Esophagus squamous epithelium (tissue), 5 donors: ENCODE measurements around the gene CYREN. TPM values are rescaled to one million over a fixed set of nuclear protein-coding genes. Genes with fewer than 3 reads are reported as not detected.
A peak's percentile ranks its signal among the peaks of the same experiment; 100 is the strongest.

Experiments
- DNase-seq: peaks from one replicate; lab custom pipeline; 2025; lab: John Stamatoyannopoulos, UW
- H3K27ac ChIP-seq, 4 donors: fragments of 200-600 bp; sonication (generic); one replicate each; pipeline ENCODE4 v1.5.1; 2016 to 2019; ENCODE audit warnings: mild to moderate bottlenecking in 1 of 4
- H3K27me3 ChIP-seq, 4 donors: fragments of 200-600 bp; sonication (generic); 1 replicate in 3 of 4; 2 replicates in 1 of 4; pipeline versions ENCODE4 v1.5.1 to v1.6.0; 2017 to 2021; ENCODE audit warnings: antibody characterized with exemption in 1 of 4
- H3K36me3 ChIP-seq, 3 donors: fragments of 200-600 bp; sonication (generic); one replicate each; pipeline ENCODE4 v1.5.1; 2016 to 2019
- H3K4me1 ChIP-seq, 3 donors: fragments of 200-600 bp; sonication (generic); one replicate each; pipeline ENCODE4 v1.5.1; 2017 to 2019
- H3K4me3 ChIP-seq, 4 donors: fragments of 200-600 bp; sonication (generic); 1 replicate in 3 of 4; 2 replicates in 1 of 4; pipeline ENCODE4 v1.5.1; 2016 to 2019; ENCODE audit warnings: mild to moderate bottlenecking in 2 of 4, moderate library complexity in 1 of 4
- H3K9me3 ChIP-seq, 3 donors: fragments of 200-600 bp; sonication (generic); one replicate each; pipeline ENCODE4 v1.5.1; 2016 to 2019
- CTCF ChIP-seq, 6 experiments: fragments of 450-650 bp in 4 of 6; fragments of 200-600 bp in 2 of 6; sonication (generic) in 2 of 6; IDR thresholded peaks; one replicate each; pipeline ENCODE4 v1.5.1; 2016 to 2019; ENCODE audit warnings: antibody characterized with exemption in 6 of 6, mild to moderate bottlenecking in 4 of 6, moderate library complexity in 4 of 6
- POLR2A ChIP-seq, 4 donors: fragments of 450-650 bp; IDR thresholded peaks; one replicate each; pipeline ENCODE4 v1.6.1; 2017; ENCODE audit warnings: antibody characterized with exemption in 4 of 4, mild to moderate bottlenecking in 4 of 4, moderate library complexity in 3 of 4
- WGBS, 2 donors: methylation state at CpG; one replicate each; pipeline ENCODE4 v1.1.5; 2018; 5-methylcytosine and 5-hydroxymethylcytosine counted together
- intact Hi-C: fragments of 100-400 bp; cut with DNase I; formaldehyde crosslinking; loops from one replicate; pipeline ENCODE4 v1.15.0; 2022
- total RNA-seq, 4 donors: library from RNA; depleted of rRNA; stranded (reverse); fragments of >200 nt; gene quantifications; one replicate each; pipeline ENCODE4 v1.1.0, GENCODE V29; 2016
- donor health status: DM: yes; HTN: yes; CAD: no.

CYREN gene
- total RNA-seq, 4 donors from 2014 or later, result 19.0 to 53.8 (median 35.4) TPM

GRCh38 chr7:135204341-135204749 lies 33.8 kb upstream of the CYREN start:
- no peak overlapping the region for H3K4me3 ChIP-seq
- peaks cover 10 to 83% (median 17%) of the 10 kb centered on the region in 3 donors for H3K36me3 ChIP-seq
- DNase-seq, result no peak
- peak overlapping the region in 3 of 4 donors; percentile 7 to 31 (median 11) for H3K27ac ChIP-seq
- no peaks in the 10 kb centered on the region for H3K9me3 ChIP-seq
- TF ChIP-seq CTCF (IDR thresholded peaks at IDR 0.05) (no peak), POLR2A (IDR thresholded peaks at IDR 0.05) (no peak)
- no peaks in the 10 kb centered on the region for H3K27me3 ChIP-seq
- H3K4me1 ChIP-seq, result peaks cover 19 to 92% (median 51%) of the 10 kb centered on the region in 3 donors
- intact Hi-C loops, result no loop called here
- 44 to 67% methylated on average over 6 of the region's 6 CpGs for WGBS, 2 donors

GRCh38 chr7:135201350-135201749 lies 30.8 kb upstream of the CYREN start:
- H3K4me3 ChIP-seq, result no peak overlapping the region
- H3K4me1 ChIP-seq, result peaks cover 5 to 62% (median 21%) of the 10 kb centered on the region in 3 donors
- intact Hi-C loops, result no loop called here
- DNase-seq, result no peak
- no peaks in the 10 kb centered on the region for H3K9me3 ChIP-seq
- WGBS, 2 donors, result 59% methylated on average over 2 of the region's 2 CpGs
- TF ChIP-seq CTCF (IDR thresholded peaks at IDR 0.05) (no peak), POLR2A (IDR thresholded peaks at IDR 0.05) (no peak)
- H3K36me3 ChIP-seq, result peaks cover 33 to 97% (median 38%) of the 10 kb centered on the region in 3 donors
- H3K27me3 ChIP-seq, result no peaks in the 10 kb centered on the region
- no peak overlapping the region for H3K27ac ChIP-seq

DNA sequence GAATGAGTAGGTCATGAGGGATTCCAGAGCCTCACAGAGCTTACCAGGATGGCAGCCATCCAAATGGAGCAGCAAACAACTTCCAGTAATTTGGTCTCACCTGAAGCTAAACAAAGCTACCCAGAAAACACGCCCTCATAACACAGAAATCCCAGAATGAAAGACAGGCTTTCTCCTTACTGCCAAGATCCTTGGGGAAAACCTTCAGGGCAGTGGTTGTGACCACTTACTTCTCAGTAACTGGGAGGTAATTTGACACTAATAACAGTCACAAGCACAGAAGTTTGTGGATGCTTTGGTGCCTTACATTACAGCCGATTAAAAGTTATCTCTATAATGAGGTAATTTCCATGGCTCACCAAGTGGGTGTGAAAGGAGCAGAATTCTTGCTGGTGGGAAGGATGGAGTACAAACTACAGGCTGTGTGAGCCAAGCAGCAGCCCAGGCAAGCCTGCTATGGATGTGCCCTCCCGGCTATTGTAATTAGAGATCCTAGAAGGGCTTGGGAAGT lies 30.4 kb upstream of the CYREN start:
- Histone ChIP-seq H3K4me3 (no peak overlapping the region), H3K4me1 (peaks cover 5 to 58% (median 20%) of the 10 kb centered on the region in 3 donors), H3K9me3 (no peaks in the 10 kb centered on the region), H3K36me3 (peaks cover 36 to 98% (median 41%) of the 10 kb centered on the region in 3 donors), H3K27me3 (no peaks in the 10 kb centered on the region), H3K27ac (peak overlapping the region in 1 of 4 donors; percentile 49)
- WGBS, 2 donors, result 29 to 52% methylated on average over 3 of the region's 3 CpGs
- intact Hi-C loops, result no loop called here
- no peak for DNase-seq
- no peak for TF ChIP-seq POLR2A (IDR thresholded peaks at IDR 0.05)

GRCh38 chr7:135199439-135199838 lies 28.9 kb upstream of the CYREN start:
- intact Hi-C loops, result no loop called here
- TF ChIP-seq CTCF (IDR thresholded peaks at IDR 0.05) (no peak), POLR2A (IDR thresholded peaks at IDR 0.05) (no peak)
- Histone ChIP-seq H3K9me3 (no peaks in the 10 kb centered on the region), H3K27me3 (no peaks in the 10 kb centered on the region), H3K27ac (no peak overlapping the region), H3K36me3 (peaks cover 34 to 100% (median 36%) of the 10 kb centered on the region in 3 donors), H3K4me3 (no peak overlapping the region), H3K4me1 (peaks cover 4 to 52% (median 13%) of the 10 kb centered on the region in 3 donors)
- no peak for DNase-seq
- WGBS, 2 donors, result 91 to 100% methylated on average over 2 to 4 of the region's 4 CpGs

DNA sequence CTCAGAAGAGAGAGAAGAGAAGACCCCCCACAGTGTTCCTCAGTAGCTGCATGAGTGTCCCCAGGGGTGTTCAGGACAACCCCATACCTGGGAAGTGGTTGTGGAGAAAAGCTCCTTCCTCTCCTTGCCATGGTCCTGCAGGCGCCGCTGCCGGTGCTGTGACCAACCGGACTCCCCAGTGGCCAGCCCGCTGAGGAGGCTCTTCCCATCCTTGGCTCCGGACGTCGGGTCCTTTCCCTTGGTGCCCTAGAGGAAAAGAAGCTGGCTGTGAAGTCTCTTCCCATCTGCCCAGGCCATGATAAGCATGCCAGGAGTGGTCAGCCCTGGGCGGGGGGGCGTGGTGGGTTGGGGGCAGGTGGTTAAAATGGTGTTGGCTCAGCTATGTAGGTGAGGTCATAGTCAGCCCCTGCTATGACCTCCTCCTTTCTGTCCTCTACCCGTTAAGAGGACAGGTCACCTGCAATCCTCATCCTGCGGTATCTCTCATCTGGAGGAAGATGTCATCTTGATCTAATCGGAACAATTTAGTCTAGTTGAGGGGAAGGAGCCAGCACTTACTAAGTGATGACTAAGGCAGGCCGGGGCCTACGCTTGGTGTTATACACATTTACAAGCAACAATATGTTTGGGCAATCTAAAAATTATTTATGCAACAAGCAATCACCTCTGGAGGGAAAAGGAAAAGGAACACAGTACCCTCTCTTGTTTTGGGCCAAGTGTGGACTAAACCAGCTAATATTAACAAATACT lies 27.6 kb upstream of the CYREN start:
- Histone ChIP-seq H3K36me3 (peaks cover 34 to 100% (median 40%) of the 10 kb centered on the region in 3 donors), H3K9me3 (no peaks in the 10 kb centered on the region), H3K4me1 (peaks cover 0 to 53% (median 18%) of the 10 kb centered on the region in 3 donors), H3K27me3 (no peaks in the 10 kb centered on the region), H3K4me3 (no peak overlapping the region), H3K27ac (no peak overlapping the region)
- DNase-seq, result no peak
- TF ChIP-seq CTCF (IDR thresholded peaks at IDR 0.05), result no peak
- TF ChIP-seq POLR2A (IDR thresholded peaks at IDR 0.05), result no peak
- WGBS, 2 donors, result 65 to 91% methylated on average over 5 to 13 of the region's 15 CpGs
- intact Hi-C loops, result no loop called here
